ENCODE results near the gene F12. TPM values are rescaled to one million over a fixed set of nuclear protein-coding genes. Genes with fewer than 3 reads are reported as not detected.

The F12 gene
- total RNA-seq, 1 experiment from 2014 or later = 10.0 TPM

- DNase-seq (ENCODE audit: low spot score) = no peak
- H3K27ac Mint-ChIP-seq = no peak overlapping the region
- ATAC-seq = no peak
- H3K9me3 Mint-ChIP-seq = no peaks in the 10 kb centered on the region
- POLR2A ChIA-PET = interaction anchor here (1.0 to 1.2 kb wide), 2 partner anchors 7 to 20 kb away, joined by 3 to 4 read pairs; no protein-coding TSS in a partner anchor
- peaks cover 18% of the 10 kb centered on the region for H3K4me1 Mint-ChIP-seq
- H3K4me3 Mint-ChIP-seq = no peak overlapping the region
- CTCF ChIA-PET = interaction anchor here (0.8 to 6.2 kb wide), 28 partner anchors 8 to 271 kb away, joined by 3 to 130 read pairs (median 4); partner anchors contain the start of genes GRK6, PFN3 and PRR7
- peaks cover 18% of the 10 kb centered on the region for H3K27me3 Mint-ChIP-seq (ENCODE audit: low read depth)
- H3K36me3 Mint-ChIP-seq = no peaks in the 10 kb centered on the region
- TF ChIP-seq ZNF512 (CRISPR knock-in tag; IDR thresholded peaks at IDR 0.05; ENCODE audit: borderline replicate concordance) (no peak), TEAD4 (CRISPR knock-in tag; IDR thresholded peaks at IDR 0.05) (no peak), ZNF263 (CRISPR knock-in tag; IDR thresholded peaks at IDR 0.05; ENCODE audit: low read depth) (no peak), PRRX2 (CRISPR knock-in tag; IDR thresholded peaks at IDR 0.05) (no peak), ERG (CRISPR knock-in tag; IDR thresholded peaks at IDR 0.05) (no peak), SMAD4 (CRISPR knock-in tag; IDR thresholded peaks at IDR 0.05) (no peak)
Measured at GRCh38 chr5:177383181-177383580, 26.2 kb downstream of the F12 start.

DNA sequence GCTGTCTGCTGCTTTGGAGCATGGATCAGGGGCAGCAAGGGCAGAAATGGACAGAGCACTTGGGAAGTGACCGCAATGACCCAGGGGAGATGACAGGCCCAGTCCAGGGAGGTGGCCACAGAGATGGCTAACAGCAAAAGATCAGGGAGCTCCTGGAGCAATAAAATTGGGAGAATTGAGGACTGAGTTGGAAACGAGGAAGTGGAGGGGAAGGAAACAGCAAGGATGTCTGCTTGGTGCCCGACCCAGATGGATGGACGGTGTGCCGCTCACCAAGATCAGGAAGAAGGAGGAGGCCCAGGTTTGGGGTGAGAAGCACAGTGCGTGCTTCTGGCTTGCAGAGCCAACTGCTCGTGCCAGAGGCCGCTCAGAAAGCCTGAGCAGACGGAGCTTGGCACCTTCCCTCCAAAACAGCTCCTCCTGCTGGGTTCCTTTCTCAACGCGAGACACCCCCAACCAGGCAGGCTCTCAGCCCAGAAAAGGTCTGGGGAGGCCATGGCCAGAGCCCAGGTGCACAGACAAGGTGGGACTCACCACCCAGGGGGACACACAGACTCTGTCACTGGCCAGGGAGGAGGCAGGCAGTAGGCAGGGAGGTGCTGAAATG is 26.8 kb downstream of the F12 start:
- DNase-seq (ENCODE audit: low spot score) = peak; percentile 46
- peaks cover 18% of the 10 kb centered on the region for H3K27me3 Mint-ChIP-seq (ENCODE audit: low read depth)
- H3K4me3 Mint-ChIP-seq = no peak overlapping the region
- no peaks in the 10 kb centered on the region for H3K9me3 Mint-ChIP-seq
- H3K27ac Mint-ChIP-seq = no peak overlapping the region
- ATAC-seq = peak; percentile 70
- ChIA-PET CTCF (interaction anchor here (0.6 to 6.2 kb wide), 32 partner anchors 8 to 270 kb away, joined by 3 to 130 read pairs (median 4); partner anchors contain the start of genes GRK6, PFN3 and PRR7), POLR2A (interaction anchor here (1.0 to 1.4 kb wide), 3 partner anchors 8 to 21 kb away, joined by 3 to 4 read pairs (median 3); no protein-coding TSS in a partner anchor)
- no peaks in the 10 kb centered on the region for H3K36me3 Mint-ChIP-seq
- TF ChIP-seq ZBTB21 (CRISPR knock-in tag; IDR thresholded peaks at IDR 0.05; ENCODE audit: borderline replicate concordance) (no peak), AR (CRISPR knock-in tag; IDR thresholded peaks at IDR 0.05) (no peak)
- peaks cover 17% of the 10 kb centered on the region for H3K4me1 Mint-ChIP-seq

DNA sequence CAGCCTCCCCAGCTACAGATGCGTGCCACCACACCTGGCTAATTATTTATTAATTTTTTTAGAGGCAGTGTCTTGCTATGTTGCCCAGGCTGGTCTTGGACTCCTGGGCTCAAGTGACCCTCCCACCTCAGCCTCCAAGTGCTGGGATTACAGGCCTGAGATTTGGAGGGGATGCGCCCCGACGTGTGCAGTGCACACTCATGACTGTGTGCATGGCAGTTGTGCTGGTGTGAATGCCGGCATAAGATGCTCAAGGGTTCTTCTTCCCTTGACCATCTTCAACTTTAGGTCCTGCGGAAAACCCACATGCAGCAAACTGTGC is 28.6 kb downstream of the F12 start:
- Mint-ChIP-seq H3K9me3 (no peaks in the 10 kb centered on the region), H3K4me1 (peaks cover 17% of the 10 kb centered on the region), H3K27me3 (ENCODE audit: low read depth) (peaks cover 18% of the 10 kb centered on the region), H3K36me3 (no peaks in the 10 kb centered on the region), H3K4me3 (no peak overlapping the region), H3K27ac (no peak overlapping the region)
- no peak for DNase-seq (ENCODE audit: low spot score)
- TF ChIP-seq, protein P1, sequence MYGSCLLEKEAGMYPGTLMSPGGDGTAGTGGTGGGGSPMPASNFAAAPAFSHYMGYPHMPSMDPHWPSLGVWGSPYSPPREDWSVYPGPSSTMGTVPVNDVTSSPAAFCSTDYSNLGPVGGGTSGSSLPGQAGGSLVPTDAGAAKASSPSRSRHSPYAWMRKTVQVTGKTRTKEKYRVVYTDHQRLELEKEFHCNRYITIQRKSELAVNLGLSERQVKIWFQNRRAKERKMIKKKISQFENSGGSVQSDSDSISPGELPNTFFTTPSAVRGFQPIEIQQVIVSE (CRISPR knock-in tag; IDR thresholded peaks at IDR 0.05; ENCODE audit: borderline replicate concordance) = no peak
- TF ChIP-seq RORB (CRISPR knock-in tag; IDR thresholded peaks at IDR 0.05) = no peak
- peak; percentile 90 for TF ChIP-seq ZNF121 (CRISPR knock-in tag; IDR thresholded peaks at IDR 0.05)
- POLR2A ChIA-PET = no interaction called here
- CTCF ChIA-PET = interaction anchor here (1.0 to 4.6 kb wide), 9 partner anchors 9 to 71 kb away, joined by 3 to 52 read pairs (median 8); no protein-coding TSS in a partner anchor
- ATAC-seq = no peak

Measured in WTC11 (cell line).